Neural cell (in vitro differentiated cells): Measurements from ENCODE around the gene RGS6. TPM values are rescaled to one million over a fixed set of nuclear protein-coding genes. Genes with fewer than 3 reads are reported as not detected.

Source experiments
- H2AFZ ChIP-seq: fragments of 200-600, 300-800 bp; sonication (generic), shearing (Covaris generic); 2 replicates; pipeline ENCODE4 v1.6.0; 2014; ENCODE audit warnings: low read depth, mild to moderate bottlenecking, antibody characterized with exemption, low read length, moderate library complexity
- H3F3A ChIP-seq: fragments of 200-600 bp; shearing (Covaris generic); 2 replicates; pipeline ENCODE4 v1.6.1; 2016; ENCODE audit warnings: mild to moderate bottlenecking, moderate library complexity, mixed read lengths, antibody characterized with exemption, low read length; ENCODE audit not compliant: insufficient read depth, poor library complexity, severe bottlenecking
- H3K27ac ChIP-seq: fragments of 200-600, 300-800 bp; sonication (generic), shearing (Covaris generic); 2 replicates; pipeline ENCODE4 v1.5.1; 2014; ENCODE audit warnings: mild to moderate bottlenecking, low read length, moderate library complexity
- H3K27me3 ChIP-seq: fragments of 300-800, 200-600 bp; sonication (generic), shearing (Covaris generic); 2 replicates; pipeline ENCODE4 v1.6.0; 2014; ENCODE audit warnings: mild to moderate bottlenecking, low read depth, low read length, moderate library complexity; ENCODE audit not compliant: insufficient read depth
- H3K36me3 ChIP-seq: fragments of 300-800, 200-600 bp; sonication (generic), shearing (Covaris generic); 2 replicates; pipeline ENCODE4 v1.5.1; 2014; ENCODE audit warnings: mild to moderate bottlenecking, antibody characterized with exemption, low read length, moderate library complexity; ENCODE audit not compliant: insufficient read depth
- H3K4me2 ChIP-seq: fragments of 300-800, 200-600 bp; sonication (generic), shearing (Covaris generic); 2 replicates; pipeline ENCODE4 v1.6.0; 2014; ENCODE audit warnings: mild to moderate bottlenecking, low read length
- H3K4me3 ChIP-seq: fragments of 300-800, 200-600 bp; sonication (generic), shearing (Covaris generic); 2 replicates; pipeline ENCODE4 v1.5.1; 2014; ENCODE audit warnings: mild to moderate bottlenecking, low read length, moderate library complexity
- H3K79me2 ChIP-seq: fragments of 200-600 bp; shearing (Covaris generic); replicated peaks from 2 replicates; pipeline ENCODE4 v1.6.0; 2014; ENCODE audit warnings: mild to moderate bottlenecking, low read length, moderate library complexity; ENCODE audit not compliant: insufficient read depth
- H3K9ac ChIP-seq: fragments of 300-800, 200-600 bp; sonication (generic), shearing (Covaris generic); 2 replicates; pipeline ENCODE4 v1.6.1; 2016; ENCODE audit warnings: mild to moderate bottlenecking, low read length, mixed read lengths
- H3K9me2 ChIP-seq: fragments of 200-600 bp; shearing (Covaris generic); 2 replicates; pipeline ENCODE4 v1.6.1; 2016; ENCODE audit warnings: mild to moderate bottlenecking, low read length, mixed read lengths; ENCODE audit not compliant: insufficient read depth
- H3K9me3 ChIP-seq: fragments of 200-600, 300-800 bp; sonication (generic), shearing (Covaris generic); 2 replicates; pipeline ENCODE4 v1.6.1; 2016; ENCODE audit warnings: mild to moderate bottlenecking, mixed run types, low read length, moderate library complexity, mixed read lengths
- H4K20me1 ChIP-seq: fragments of 200-600 bp; shearing (Covaris generic); 2 replicates; pipeline ENCODE4 v1.6.1; 2016; ENCODE audit warnings: mild to moderate bottlenecking, mixed run types; ENCODE audit not compliant: insufficient read depth
- CTCF ChIP-seq: fragments of 450-650 bp; IDR thresholded peaks from 2 replicates; pipeline ENCODE4 v1.5.1; 2014; ENCODE audit warnings: antibody characterized with exemption, mild to moderate bottlenecking, moderate library complexity; ENCODE audit not compliant: poor library complexity, severe bottlenecking
- EP300 ChIP-seq: fragments of 450-650 bp; conservative IDR thresholded peaks from 2 replicates; pipeline ENCODE4 v1.6.1; 2014; ENCODE audit warnings: antibody characterized with exemption, mild to moderate bottlenecking, moderate library complexity; ENCODE audit not compliant: poor library complexity, severe bottlenecking
- EZH2 ChIP-seq: fragments of 200-600, 300-800 bp; shearing (Covaris generic), sonication (generic); IDR thresholded peaks from 2 replicates; pipeline ENCODE4 v1.6.1; 2014; ENCODE audit warnings: antibody characterized with exemption, low read length, borderline replicate concordance, mild to moderate bottlenecking; ENCODE audit not compliant: insufficient read depth, poor library complexity, severe bottlenecking
- MXI1 ChIP-seq: fragments of 450-650 bp; conservative IDR thresholded peaks from 2 replicates; pipeline ENCODE4 v1.6.1; 2014; ENCODE audit warnings: antibody characterized with exemption, mild to moderate bottlenecking; ENCODE audit not compliant: poor library complexity, severe bottlenecking
- POLR2AphosphoS5 ChIP-seq: IDR thresholded peaks from 2 replicates; pipeline ENCODE4 v1.6.1; 2012
- RAD21 ChIP-seq: fragments of 450-650 bp; conservative IDR thresholded peaks from 2 replicates; pipeline ENCODE4 v1.6.1; 2014; ENCODE audit warnings: antibody characterized with exemption, mild to moderate bottlenecking, moderate library complexity
- REST ChIP-seq: IDR thresholded peaks from 2 replicates; pipeline ENCODE4 v1.6.1; 2012; ENCODE audit warnings: borderline replicate concordance
- SMC3 ChIP-seq: fragments of 450-650 bp; conservative IDR thresholded peaks from 2 replicates; pipeline ENCODE4 v1.6.1; 2014; ENCODE audit warnings: antibody characterized with exemption, mild to moderate bottlenecking, moderate library complexity; ENCODE audit not compliant: poor library complexity
- TAF1 ChIP-seq: IDR thresholded peaks from 2 replicates; pipeline ENCODE4 v1.6.1; 2012; ENCODE audit warnings: low read depth
- polyA plus RNA-seq: library from polyadenylated mRNA; depleted of rRNA; stranded (reverse); fragments of >200 nt; gene quantifications from 2 replicates; pipeline ENCODE4 v1.2.3, GENCODE V29; 2014

The RGS6 gene
- polyA plus RNA-seq, 1 donor from 2014 or later: 7.3 TPM

- Histone ChIP-seq H3F3A (no peaks in the 10 kb centered on the region), H2AFZ (no peak overlapping the region), H3K27me3 (no peaks in the 10 kb centered on the region), H3K4me3 (no peak overlapping the region), H3K9me2 (no peaks in the 10 kb centered on the region), H3K79me2 (no peaks in the 10 kb centered on the region), H3K9me3 (no peaks in the 10 kb centered on the region), H3K4me2 (no peak overlapping the region), H3K9ac (no peak overlapping the region), H3K27ac (no peak overlapping the region), H3K36me3 (no peaks in the 10 kb centered on the region), H4K20me1 (no peaks in the 10 kb centered on the region)
- no peak for TF ChIP-seq REST
- TF ChIP-seq POLR2AphosphoS5: no peak
- TF ChIP-seq RAD21: no peak
- no peak for TF ChIP-seq EZH2
- TF ChIP-seq CTCF: no peak
- TF ChIP-seq EP300: no peak
- TF ChIP-seq TAF1: no peak
- no peak for TF ChIP-seq MXI1
- no peak for TF ChIP-seq SMC3
Observed at GRCh38 chr14:72605921-72606220, 673.6 kb downstream of the RGS6 start.

GRCh38 chr14:72606879-72607278, 674.6 kb downstream of the RGS6 start:
- Histone ChIP-seq H3K4me3 (no peak overlapping the region), H3K27me3 (no peaks in the 10 kb centered on the region), H3K36me3 (no peaks in the 10 kb centered on the region), H3K9ac (no peak overlapping the region), H2AFZ (no peak overlapping the region), H3K4me2 (no peak overlapping the region), H3K79me2 (no peaks in the 10 kb centered on the region), H3K9me3 (no peaks in the 10 kb centered on the region), H4K20me1 (no peaks in the 10 kb centered on the region), H3K9me2 (no peaks in the 10 kb centered on the region), H3K27ac (no peak overlapping the region), H3F3A (no peaks in the 10 kb centered on the region)
- TF ChIP-seq POLR2AphosphoS5 (no peak), TAF1 (no peak), RAD21 (no peak), SMC3 (no peak), MXI1 (no peak), CTCF (no peak)
